Spleen (tissue), 7 donors: ENCODE results near the gene KCNJ6.

Experiments
- POLR2A ChIP-seq, 3 donors: fragments of 450-650 bp; IDR thresholded peaks; one replicate each; pipeline ENCODE4 v1.5.1; 2017; ENCODE audit warnings: antibody characterized with exemption in 3 of 3, mild to moderate bottlenecking in 1 of 3
- POLR2AphosphoS5 ChIP-seq, 3 donors: sonication (generic); formaldehyde crosslinking; IDR thresholded peaks; one replicate each; pipeline ENCODE4 v1.5.1; 2017; ENCODE audit warnings: antibody characterized with exemption in 3 of 3
- TF ChIP-seq, protein P1 (sequence below), 11 experiments: fragments of 200-600 bp in 7 of 11; fragments of 450-650 bp in 4 of 11; sonication (generic) in 4 of 11; IDR thresholded peaks in 8 of 11; conservative IDR thresholded peaks in 3 of 11; 1 replicate in 7 of 11; 2 replicates in 4 of 11; pipeline versions ENCODE4 v1.4.0 to v1.8.0; 2016 to 2021; ENCODE audit warnings: antibody characterized with exemption in 11 of 11, inconsistent platforms in 4 of 11, mild to moderate bottlenecking in 1 of 11
- donor health status: DM: no; HTN: no; CAD: no; lungs with moderate emphysema.
- donor health status: DM: no; HTN: no; CAD: no.
- donor health status: DM: no; HTN: no; CAD: no.

- TF ChIP-seq, protein P1, sequence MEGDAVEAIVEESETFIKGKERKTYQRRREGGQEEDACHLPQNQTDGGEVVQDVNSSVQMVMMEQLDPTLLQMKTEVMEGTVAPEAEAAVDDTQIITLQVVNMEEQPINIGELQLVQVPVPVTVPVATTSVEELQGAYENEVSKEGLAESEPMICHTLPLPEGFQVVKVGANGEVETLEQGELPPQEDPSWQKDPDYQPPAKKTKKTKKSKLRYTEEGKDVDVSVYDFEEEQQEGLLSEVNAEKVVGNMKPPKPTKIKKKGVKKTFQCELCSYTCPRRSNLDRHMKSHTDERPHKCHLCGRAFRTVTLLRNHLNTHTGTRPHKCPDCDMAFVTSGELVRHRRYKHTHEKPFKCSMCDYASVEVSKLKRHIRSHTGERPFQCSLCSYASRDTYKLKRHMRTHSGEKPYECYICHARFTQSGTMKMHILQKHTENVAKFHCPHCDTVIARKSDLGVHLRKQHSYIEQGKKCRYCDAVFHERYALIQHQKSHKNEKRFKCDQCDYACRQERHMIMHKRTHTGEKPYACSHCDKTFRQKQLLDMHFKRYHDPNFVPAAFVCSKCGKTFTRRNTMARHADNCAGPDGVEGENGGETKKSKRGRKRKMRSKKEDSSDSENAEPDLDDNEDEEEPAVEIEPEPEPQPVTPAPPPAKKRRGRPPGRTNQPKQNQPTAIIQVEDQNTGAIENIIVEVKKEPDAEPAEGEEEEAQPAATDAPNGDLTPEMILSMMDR (IDR thresholded peaks at IDR 0.05 in 8 of 11, conservative IDR thresholded peaks at IDR 0.05 in 3 of 11) = no peak
- TF ChIP-seq POLR2A (IDR thresholded peaks at IDR 0.05) (no peak), POLR2AphosphoS5 (IDR thresholded peaks at IDR 0.05) (no peak)
Observed at GRCh38 chr21:37579356-37579755, 336.9 kb downstream of the KCNJ6 start.
